GM18861 (cell line): ENCODE measurements around the gene PAAF1.

Source experiments
- ATAC-seq: cut with Tn5 transposase; IDR thresholded peaks from one replicate; pipeline ENCODE4 v1.9.1; 2021; ENCODE audit not compliant: unreplicated experiment

Gene PAAF1

GRCh38 chr11:73876424-73877310 lies at the start of gene PAAF1, which contains the start of gene COA4:
Gene PAAF1, plus strand, starts transcription at chr11:73876999. Its CDS starts 23 bp downstream, at chr11:73877022.
Gene COA4, minus strand, starts transcription at chr11:73876846. Its CDS starts 3,468 bp downstream, at chr11:73873378.
- ATAC-seq = peak; percentile 90

- no peak for ATAC-seq
Observed at GRCh38 chr11:73830261-73830660, 46.5 kb upstream of the PAAF1 start.

GRCh38 chr11:73833067-73833466 lies 43.7 kb upstream of the PAAF1 start:
- ATAC-seq = no peak

GRCh38 chr11:73838443-73839122 lies 38.2 kb upstream of the PAAF1 start:
- ATAC-seq = no peak

- no peak for ATAC-seq
Observed at GRCh38 chr11:73839123-73839457, 37.7 kb upstream of the PAAF1 start.

GRCh38 chr11:73851046-73851764 lies 25.6 kb upstream of the PAAF1 start:
- no peak for ATAC-seq

GRCh38 chr11:73852049-73852448 lies 24.8 kb upstream of the PAAF1 start:
- no peak for ATAC-seq

GRCh38 chr11:73854680-73855079 lies 22.1 kb upstream of the PAAF1 start:
- ATAC-seq = no peak

- no peak for ATAC-seq
Observed at GRCh38 chr11:73856031-73856567, 20.7 kb upstream of the PAAF1 start.

GRCh38 chr11:73859671-73860070 lies 17.1 kb upstream of the PAAF1 start:
- no peak for ATAC-seq

- no peak for ATAC-seq
Observed at GRCh38 chr11:73860202-73860601, 16.6 kb upstream of the PAAF1 start.

GRCh38 chr11:73862986-73863385 lies 13.8 kb upstream of the PAAF1 start:
- ATAC-seq = no peak

GRCh38 chr11:73866095-73866579 lies 10.7 kb upstream of the PAAF1 start:
- ATAC-seq = no peak

- ATAC-seq = no peak
Observed at GRCh38 chr11:73866586-73866996, 10.2 kb upstream of the PAAF1 start.

- no peak for ATAC-seq
Observed at GRCh38 chr11:73869332-73869949, 7.4 kb upstream of the PAAF1 start.

GRCh38 chr11:73870261-73870660 lies 6.5 kb upstream of the PAAF1 start:
- ATAC-seq = no peak

GRCh38 chr11:73872749-73873357 lies 3.9 kb upstream of the PAAF1 start:
- no peak for ATAC-seq

GRCh38 chr11:73875380-73875779 lies 1.4 kb upstream of the PAAF1 start:
- no peak for ATAC-seq

- ATAC-seq = no peak
Observed at GRCh38 chr11:73875840-73876239, 959 bp upstream of the PAAF1 start.

- ATAC-seq = no peak
Observed at GRCh38 chr11:73878771-73879170, 2.0 kb downstream of the PAAF1 start.
